Inflammatory macrophage treated with lipopolysaccharide for 1 hour (primary cell): ENCODE results near the gene USP31.
"Not testable (repeated sequence)": the region's sequence is repeated elsewhere in the genome, so short reads cannot be mapped to it uniquely, and the experiment has no call there.

ENCODE experiments used
- DNase-seq, 2 donors: peaks; one replicate each; pipeline ENCODE4 v3.0.0-alpha.2; 2020 to 2022

USP31 gene

DNA sequence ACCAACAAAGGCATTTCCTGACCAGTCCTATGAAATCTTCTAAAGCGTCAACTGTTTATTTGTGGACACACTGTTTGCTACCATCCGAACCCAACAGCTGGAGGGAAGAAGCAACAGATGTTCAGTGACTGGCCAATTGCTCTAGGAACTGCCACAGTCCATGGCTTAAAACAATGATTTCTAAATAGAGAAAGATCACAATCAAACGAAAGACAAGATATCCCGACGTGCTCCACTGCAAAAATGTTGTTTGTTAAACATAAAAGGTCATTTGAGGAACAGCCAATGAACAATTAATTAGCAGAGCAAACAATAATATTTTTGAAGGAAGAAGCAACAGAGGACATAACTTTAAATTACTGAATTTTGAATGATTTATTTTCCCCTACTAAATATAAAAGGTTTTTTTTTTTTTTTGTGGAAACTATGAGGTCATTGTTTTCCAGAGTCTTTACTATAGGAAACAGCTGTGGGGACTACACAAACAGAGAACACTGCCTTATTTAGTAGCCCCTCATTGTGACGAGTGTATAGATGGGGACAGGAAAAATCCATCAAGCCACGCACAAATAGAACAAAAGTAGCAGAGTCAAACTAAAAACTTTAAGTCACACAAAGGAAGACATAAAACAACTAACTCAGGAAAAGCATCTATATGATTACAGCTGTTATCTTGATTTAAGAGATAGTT is 17.2 kb downstream of the USP31 start:
- no peak for DNase-seq

DNA sequence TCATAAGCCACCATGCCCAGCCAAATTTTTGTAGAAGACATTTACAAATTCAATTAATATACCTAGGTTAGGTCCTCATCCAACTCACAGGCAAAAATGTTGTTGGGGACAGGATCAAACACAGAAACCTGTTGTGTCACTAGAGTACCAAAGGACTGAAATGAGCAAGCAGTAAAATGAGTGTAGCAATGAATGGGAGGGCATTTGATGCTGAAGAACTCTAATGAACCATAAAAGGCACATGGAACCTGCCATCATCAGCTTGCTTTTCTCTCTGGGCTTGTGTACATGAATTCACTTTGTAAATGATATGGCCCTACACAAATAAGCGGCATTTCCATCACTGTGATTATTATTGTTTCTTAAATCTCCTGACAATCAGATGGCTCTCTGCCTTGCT is 17.8 kb downstream of the USP31 start:
- DNase-seq, result no peak

DNA sequence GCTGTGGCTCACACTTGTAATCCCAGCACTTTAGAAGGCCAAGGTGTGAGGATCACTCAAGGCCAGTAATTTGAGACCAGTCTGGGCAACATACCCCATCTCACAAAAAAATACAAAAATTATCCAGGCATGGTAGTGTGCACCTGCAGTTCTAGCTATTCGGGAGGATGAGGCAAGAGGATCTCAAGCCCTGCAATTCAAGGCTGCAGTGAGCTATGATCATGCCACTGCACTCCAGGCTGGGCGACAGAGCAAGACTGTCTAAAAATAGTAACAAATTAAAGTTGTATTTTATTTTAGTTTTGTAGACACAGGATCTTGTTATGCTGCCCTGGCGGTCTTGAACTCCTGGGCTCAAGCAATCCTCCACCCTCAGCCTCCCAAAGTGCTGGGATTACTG is 18.2 kb downstream of the USP31 start:
- DNase-seq, result no peak

DNA sequence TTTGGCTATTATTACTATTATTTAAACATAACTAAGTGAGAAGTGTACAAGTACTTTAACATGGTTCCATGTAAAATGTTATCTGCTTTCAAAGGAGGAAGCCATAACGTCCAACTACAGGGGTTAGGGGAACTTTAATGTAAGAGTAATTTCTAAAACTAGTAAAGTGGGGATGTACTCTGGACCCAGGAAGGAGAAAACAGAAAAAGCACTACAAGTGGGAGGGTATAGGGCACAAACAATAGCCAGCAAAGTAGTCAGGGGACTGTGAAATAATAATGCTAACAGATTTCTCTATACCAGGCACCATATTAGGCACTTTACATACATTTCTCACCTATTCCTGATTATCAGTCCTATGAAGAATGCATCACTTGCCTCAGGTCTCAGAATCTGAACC is 19.6 kb downstream of the USP31 start:
- DNase-seq, result no peak

DNA sequence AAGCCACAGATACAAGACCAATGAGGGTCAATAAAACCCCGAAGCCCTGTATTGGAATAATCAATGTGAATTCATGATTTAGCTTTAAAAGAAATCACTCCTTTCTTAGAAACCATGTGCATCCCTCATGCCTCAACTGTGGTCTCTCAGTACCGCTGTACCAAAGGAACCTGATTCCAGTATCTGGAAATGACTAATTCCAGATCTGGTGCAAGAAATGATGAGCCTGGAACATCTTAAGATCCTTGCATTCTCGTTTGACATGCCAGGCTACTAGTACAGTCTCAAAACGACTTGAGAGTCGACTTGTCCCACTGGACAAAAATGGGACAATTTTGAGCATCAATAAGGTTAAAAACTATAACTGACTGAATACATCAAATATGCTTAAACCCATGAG is 21.2 kb downstream of the USP31 start:
- DNase-seq, result no peak

DNA sequence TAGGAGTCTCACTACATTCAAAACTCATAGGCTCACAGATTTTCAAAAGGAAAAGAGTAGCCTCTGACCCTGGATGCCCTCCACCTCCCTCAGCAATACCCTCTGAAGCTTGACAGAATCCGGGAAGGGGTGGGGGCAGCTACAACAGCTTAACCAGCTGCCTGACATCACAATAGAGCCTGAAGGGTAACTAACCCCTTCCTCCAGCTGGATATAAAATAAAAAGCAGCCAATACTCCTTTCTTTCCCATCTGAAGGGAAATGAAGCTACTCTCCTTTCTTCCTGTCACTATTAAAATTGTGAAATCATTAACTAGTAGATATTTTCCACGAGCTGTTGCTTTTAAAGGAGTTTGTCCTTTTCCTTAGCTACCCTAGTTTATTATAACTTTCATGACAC is 24.0 kb downstream of the USP31 start:
- DNase-seq, result no peak

DNA sequence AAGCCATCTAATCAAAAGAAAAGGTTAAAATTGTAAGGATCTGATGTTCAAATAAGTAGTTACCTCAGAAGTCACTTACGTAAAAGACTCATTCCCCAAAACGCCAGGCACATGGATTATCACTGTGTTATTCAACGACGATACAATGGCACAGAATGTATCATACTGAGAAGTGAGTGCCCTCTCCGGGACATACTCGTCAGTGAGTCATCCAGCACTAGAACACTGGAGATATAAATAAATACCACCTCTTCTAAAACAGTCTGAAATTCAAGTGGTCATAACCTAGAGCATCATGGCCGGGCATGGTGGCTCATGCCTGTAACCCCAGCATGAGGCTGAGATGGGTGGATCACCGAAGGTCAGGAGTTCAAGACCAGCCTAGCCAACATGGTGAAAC is 24.9 kb downstream of the USP31 start:
- DNase-seq, result no peak

DNA sequence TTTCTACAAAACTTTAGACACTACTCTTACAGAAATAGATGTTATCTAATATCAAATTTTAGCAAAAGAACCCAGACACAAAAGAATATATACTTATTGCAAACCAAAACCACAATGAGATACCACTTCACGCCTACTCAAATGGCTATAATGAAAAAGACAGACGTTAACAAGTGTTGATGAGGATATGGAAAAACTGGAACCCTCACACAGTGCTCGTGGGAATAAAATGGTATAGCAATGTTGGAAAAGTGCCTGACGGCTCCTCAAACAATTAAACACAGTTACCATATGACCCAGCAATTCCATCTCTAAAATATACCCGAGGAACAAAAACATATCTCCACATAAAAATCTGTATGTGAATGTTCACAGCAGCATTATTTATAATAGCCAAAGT is 27.1 kb downstream of the USP31 start:
- DNase-seq, result no peak

DNA sequence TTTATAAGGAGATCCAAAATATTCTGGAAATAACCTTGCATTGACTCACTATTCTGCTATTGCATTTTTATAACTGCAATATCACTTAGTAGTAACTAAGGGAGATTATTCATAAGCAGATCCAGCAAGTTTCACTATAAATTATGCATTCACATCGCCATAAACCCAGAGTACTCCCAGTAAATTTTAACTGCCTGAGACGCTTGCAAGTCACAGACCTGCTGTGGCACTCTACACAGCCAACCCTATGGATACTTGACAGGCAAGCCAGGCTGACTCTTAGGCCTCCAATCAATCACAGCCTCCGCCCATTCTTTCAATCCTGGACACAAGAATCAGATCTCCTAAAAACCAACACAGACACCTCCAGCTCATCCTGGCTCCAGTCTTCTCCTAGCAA is 28.2 kb downstream of the USP31 start:
- no peak for DNase-seq

DNA sequence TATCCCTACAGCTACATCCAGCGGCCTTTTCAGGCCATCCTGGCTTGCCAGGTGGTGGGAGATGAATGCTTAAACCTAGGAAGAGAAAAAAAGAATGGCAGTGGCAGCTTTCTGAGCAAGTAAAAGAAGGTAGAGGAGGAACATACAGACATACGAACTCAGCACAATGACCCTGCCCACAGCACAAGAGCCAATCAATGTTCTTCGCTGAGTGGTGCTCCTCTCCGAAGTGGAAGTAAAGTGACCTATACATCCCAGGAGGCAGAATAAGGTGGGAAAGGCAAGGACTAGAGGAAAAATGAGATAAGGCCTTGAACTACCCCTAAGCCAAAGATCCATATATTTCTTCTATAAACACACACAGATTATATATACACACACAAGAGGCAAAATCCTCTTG is 28.7 kb downstream of the USP31 start:
- DNase-seq, result no peak

DNA sequence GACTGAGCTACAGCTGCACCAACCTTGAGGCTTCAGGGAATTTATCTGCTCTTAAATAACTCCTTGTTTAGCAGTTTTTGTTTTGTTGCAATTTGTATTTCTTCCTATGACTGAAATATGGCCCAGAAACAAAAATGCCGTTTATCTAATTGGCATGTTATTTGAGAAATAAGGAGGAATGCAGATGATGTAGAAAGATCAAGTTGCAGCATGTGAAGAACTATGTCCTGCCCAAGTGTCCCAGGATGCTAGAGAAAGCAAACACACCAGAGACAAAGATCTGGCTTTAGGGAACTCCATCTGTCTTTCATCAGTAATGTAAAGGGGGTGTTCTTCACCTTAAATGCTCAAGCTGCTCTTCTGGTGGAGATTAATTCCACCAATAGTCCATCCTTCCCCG is 29.7 kb downstream of the USP31 start:
- DNase-seq, result no peak

DNA sequence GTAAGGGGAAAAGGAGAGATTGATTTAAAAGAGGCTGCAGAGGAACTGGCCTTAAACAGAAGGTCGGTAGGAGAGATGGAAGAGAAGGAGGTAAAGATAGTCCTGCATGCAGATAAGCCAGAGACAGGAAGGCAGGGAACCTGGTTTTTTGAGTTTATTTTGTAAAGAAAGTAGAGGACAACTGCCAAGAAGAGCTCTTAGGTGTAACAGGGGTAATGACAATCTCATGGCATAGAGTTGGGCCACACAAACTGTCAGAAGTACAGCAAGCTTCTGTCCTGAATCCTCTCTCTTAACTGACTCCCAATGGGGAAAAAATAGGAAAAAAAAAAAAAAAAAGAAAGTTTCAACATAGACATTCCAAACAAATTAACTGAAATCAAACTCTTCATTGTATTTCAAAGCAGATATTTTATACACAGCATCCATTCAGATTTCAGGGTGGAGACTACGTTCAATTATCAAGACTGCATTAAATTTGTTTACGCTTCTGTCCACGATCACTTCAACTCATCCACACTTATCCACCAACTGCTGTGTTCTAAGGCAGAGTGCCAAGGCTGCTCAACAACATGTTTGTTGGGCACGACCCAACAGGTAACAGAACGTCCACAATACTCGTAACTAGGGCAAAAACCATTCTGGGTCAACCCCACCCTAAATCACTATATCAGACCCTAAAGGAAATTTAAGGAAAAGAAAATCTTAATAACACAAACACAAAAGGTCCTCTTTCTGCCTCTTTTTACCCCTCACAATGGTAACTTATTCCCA is 34.9 kb downstream of the USP31 start:
- no peak for DNase-seq

DNA sequence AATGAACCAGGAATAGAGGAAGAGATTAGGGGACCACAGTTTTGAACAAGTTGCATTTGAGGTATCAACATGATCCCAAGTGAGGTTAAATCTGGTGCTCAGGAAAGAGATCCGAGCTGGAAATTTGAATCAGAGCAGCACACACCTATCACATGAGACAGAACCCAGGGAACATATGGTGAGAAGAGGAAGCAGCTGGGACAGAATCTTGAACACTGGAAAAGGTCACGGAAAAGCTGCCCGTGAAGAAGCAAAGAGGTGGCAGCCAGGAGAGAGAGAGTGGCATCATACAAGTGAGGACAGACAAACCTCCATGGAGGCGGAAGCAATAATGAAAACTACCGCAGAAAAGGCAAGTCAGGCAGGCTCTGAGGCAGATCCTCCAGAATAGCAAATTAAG is 36.1 kb downstream of the USP31 start:
- DNase-seq, result no peak

DNA sequence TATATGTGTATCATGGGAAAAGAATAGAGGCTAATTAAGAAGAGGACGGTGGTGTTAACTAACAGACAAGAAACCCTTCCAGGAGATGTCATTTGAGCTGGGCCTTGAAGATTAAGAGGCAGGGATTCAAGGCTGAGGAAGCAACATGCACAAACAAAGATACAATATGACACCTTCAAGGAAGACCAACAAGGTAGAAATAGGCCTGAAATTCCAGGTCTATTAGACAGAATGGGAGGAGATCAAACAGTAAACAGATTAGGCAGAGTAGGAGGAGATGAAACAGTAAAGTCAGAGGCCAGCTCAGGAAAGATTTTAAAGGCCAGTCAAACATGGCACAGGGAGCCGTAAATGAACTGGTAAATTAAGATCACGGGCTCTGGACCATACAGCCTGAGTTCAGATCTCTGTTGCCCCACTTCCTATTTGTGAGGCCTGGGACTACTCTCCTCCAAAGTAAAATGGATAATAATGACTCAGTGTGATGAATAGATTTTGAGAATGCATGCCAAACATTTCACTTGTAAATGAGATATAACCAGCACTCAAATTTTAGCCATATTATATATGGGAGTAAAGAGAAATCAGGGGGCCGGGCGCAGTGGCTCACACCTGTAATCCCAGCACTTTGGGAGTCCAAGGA is 38.9 kb downstream of the USP31 start:
- no peak for DNase-seq

DNA sequence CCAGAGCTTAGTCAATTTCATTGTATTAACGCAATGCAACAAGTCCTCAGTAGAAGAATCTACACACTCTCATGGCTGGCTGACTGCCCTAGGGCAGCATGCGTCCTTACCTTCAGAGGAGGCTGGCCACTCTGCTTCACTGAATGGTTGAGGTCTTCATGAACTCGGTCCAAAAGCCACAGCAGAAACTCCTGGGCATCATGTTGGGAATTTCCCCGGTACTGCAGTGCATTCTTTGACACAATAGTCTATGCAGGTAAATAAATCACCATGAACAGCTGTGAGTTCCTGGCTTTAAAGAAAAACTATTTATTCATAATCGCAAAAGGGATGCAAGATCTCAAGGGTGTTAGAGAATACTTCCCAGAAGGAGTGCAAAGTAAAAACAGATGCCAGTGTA is 41.3 kb downstream of the USP31 start:
- no peak for DNase-seq

DNA sequence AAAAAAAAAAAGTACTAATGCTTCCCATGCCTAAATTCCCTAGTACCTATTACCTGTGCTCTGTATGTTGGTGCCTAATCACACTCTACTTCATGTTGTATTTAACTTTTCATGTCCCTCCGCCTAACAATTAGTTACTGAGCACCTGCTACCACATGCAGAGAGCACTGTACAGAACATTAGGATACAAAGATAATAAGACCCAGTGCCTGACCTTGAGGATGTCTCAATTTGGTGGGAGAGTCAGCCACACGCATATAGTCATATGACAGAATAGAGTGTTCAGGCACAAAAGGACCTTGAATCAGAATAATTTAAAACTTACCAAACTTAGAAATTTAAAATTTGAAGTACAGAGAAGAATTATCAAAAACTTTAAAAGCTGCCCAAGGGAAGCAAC is 42.1 kb downstream of the USP31 start:
- DNase-seq, result no peak

DNA sequence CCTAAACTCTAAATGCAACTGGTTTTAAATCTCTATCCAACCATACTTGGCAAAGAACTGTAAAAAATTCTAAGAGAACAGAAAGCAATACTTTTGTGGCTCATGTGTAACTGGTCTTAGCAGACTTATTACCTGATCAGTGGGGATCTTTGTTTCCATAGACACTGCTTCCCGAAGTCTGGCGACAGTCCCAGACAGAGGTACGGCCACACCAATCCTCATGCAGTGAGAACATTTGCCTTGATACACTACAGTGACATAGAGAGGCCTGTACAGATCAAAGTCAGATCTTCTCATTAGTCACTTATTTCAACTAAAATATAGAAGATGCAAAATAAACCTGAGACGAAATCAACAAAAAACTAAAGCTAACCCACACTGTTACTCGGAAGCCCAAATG is 43.9 kb downstream of the USP31 start:
- no peak for DNase-seq

DNA sequence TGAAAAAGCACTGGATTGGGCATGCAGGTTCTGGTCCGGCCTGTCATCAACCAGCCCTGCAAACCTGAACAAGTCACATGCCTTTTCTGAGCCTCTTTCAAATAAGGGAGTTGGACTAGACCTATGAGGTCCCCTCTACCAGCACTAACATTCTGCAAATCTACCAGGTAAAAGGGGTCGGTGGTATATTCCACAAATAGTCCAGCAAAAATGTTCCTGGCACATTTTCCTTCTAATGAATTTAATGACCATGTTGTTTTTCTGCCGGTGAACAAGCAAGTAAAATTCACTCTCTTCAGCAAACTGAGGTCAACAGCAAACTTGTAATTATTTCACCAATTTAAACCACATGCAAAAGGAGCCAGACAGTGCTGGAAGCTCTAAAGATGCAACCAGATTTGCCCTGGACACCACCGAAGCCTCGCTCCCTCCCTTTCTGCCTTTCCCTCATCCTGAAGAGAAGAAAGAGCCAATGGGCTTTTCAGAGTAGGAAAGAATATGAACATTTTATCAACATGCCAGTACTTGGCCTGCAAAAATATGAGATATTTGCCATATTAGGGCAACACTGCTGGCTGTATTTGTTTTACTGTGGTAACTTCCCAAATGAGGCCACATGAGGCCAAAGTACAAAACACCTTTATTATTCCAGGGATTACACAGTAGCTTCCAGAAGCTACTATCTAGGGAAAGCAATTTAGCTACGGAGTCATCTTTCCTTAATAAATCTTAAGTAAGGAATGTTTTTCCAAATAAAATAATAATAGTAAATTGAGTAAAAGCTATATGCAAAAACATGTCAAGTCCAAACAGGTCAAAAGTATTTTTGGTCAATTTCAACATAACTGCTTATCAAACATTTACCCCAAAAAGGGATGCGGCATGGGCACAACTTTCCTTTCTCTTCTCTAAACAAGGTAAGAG is 45.0 kb downstream of the USP31 start:
- no peak for DNase-seq

DNA sequence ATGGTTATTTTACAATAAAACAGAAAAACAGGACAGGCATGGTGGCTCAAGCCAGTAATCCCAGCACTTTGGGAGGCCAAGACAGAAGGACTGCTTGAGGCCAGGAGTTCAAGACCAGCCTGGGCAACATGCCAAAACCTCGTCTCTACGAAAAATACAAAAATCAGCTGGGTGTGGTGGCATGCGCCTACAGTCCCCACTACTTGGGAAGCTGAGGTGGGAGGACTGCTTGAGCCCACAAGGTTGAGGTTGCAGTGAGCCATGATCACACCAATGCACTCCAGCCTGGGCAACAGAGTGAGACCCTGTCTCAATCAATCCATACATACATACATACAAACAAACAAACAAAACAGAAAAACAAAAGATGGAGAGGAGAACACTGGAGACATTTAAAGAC is 45.6 kb downstream of the USP31 start:
- no peak for DNase-seq

DNA sequence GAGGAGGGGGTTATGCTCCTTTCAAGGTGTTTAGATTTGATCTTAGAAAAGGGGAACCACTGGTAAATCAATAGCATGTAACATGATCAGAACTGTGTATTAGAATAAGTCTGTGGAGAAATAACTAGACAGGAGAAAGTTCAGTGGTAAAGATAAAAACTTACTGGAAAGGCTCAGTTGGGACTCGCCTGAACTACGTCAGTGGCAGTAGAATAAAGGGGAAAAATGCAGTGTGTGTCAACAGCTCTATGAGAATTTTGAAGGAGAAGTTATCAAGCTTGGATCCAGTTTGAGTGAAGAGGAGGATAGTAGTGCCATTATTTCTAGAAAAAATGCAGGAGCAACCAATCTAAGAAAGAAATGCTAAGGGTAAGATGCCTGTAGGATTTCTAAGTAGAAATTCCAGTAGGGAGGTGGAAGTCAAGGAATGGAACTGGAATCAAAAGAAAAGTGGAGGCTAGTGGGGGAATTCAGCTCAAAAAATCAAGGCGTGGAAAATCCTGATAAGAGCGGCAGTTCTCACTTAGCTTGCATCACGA is 48.2 kb downstream of the USP31 start:
- no peak for DNase-seq

DNA sequence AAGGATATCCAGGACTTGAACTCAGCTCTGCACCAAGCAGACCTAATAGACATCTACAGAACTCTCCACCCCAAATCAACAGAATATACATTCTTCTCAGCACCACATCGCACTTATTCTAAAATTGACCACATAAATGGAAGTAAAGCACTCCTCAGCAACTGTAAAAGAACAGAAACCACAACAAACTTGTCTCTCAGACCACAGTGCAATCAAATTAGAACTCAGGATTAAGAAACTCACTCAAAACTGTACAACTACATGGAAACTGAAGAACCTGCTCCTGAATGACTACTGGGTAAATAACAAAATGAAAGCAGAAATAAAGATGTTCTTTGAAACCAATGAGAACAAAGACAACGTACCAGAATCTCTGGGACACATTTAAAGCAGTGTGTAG is 52.8 kb downstream of the USP31 start:
- DNase-seq, result not testable (repeated sequence)

DNA sequence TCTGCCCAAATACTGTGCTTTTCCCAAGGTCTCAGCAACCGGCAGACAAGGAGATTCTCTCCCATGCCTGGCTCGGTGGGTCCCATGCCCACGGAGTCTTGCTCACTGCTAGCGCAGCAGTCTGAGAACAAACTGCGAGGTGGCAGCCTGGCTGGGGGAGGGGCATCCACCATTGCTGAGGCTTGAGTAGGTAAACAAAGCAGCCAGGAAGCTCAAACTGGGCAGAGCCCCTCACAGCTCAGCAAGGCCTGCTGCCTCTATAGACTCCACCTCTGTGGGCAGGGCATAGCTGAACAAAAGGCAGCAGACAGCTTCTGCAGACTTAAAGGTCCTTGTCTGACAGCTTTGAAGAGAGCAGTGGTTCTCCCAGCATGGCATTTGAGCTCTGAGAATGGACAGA is 55.1 kb downstream of the USP31 start:
- DNase-seq, result not testable (repeated sequence)

DNA sequence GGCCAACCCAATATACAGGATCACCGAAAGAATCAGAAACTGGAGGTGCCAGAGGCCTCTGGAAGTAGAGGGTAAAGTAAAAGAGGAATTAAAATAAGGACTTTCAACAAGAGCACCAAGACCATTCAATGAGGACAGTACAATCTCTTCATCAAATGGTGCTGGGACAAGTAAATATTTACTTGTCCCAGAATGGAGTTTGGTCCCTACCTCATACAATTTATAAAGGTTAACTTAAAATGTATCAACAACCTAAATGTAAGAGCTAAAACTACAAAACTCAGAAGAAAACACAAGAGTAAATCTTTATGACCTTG is 56.5 kb downstream of the USP31 start:
- no peak for DNase-seq
